CD4-positive, alpha-beta T cell treated with Interleukin-12 subunit alpha and Interleukin-12 subunit beta, for 1 hour (primary cell): ENCODE measurements around the gene ZBTB21.

Experiments used
- DNase-seq: peaks from one replicate; pipeline ENCODE4 v3.0.0-alpha.2; 2020

The ZBTB21 gene

GRCh38 chr21:42009831-42010506, at the start of gene ZBTB21:
TSS of gene ZBTB21 (minus strand) at chr21:42010360. CDS start at chr21:41994095, 16,265 bp downstream.
- DNase-seq = peak; percentile 98

GRCh38 chr21:42059721-42060120, 49.6 kb upstream of the ZBTB21 start:
- no peak for DNase-seq

- no peak for DNase-seq
Measured at GRCh38 chr21:42059141-42059540, 49.0 kb upstream of the ZBTB21 start.

- no peak for DNase-seq
Measured at GRCh38 chr21:42058631-42059111, 48.5 kb upstream of the ZBTB21 start.

GRCh38 chr21:42057851-42058437, 47.8 kb upstream of the ZBTB21 start:
- no peak for DNase-seq

GRCh38 chr21:42056996-42057689, 47.0 kb upstream of the ZBTB21 start:
- no peak for DNase-seq

GRCh38 chr21:42056468-42056867, 46.3 kb upstream of the ZBTB21 start:
- DNase-seq = no peak

- DNase-seq = no peak
Measured at GRCh38 chr21:42055425-42055824, 45.3 kb upstream of the ZBTB21 start.

- no peak for DNase-seq
Measured at GRCh38 chr21:42051788-42052187, 41.6 kb upstream of the ZBTB21 start.

- no peak for DNase-seq
Measured at GRCh38 chr21:42049578-42050430, 39.6 kb upstream of the ZBTB21 start.

- no peak for DNase-seq
Measured at GRCh38 chr21:42048870-42049577, 38.9 kb upstream of the ZBTB21 start.

- no peak for DNase-seq
Measured at GRCh38 chr21:42047821-42048613, 37.9 kb upstream of the ZBTB21 start.

GRCh38 chr21:42044871-42045495, 34.8 kb upstream of the ZBTB21 start:
- no peak for DNase-seq

GRCh38 chr21:42043961-42044360, 33.8 kb upstream of the ZBTB21 start:
- DNase-seq = no peak

- no peak for DNase-seq
Measured at GRCh38 chr21:42043201-42043895, 33.2 kb upstream of the ZBTB21 start.

- DNase-seq = no peak
Measured at GRCh38 chr21:42042651-42043050, 32.5 kb upstream of the ZBTB21 start.

GRCh38 chr21:42041711-42042110, 31.6 kb upstream of the ZBTB21 start:
- DNase-seq = no peak

- no peak for DNase-seq
Measured at GRCh38 chr21:42041246-42041645, 31.1 kb upstream of the ZBTB21 start.

- DNase-seq = no peak
Measured at GRCh38 chr21:42040411-42041180, 30.4 kb upstream of the ZBTB21 start.

GRCh38 chr21:42039911-42040351, 29.8 kb upstream of the ZBTB21 start:
- DNase-seq = no peak
